GM12892 (cell line): Measurements from ENCODE around the gene PPCDC.

Experiments
- POLR2A ChIP-seq: IDR thresholded peaks from 2 replicates; pipeline ENCODE4 v1.6.1; 2011; ENCODE audit warnings: low read depth, low read length, control low read depth
- POLR2AphosphoS5 ChIP-seq: IDR thresholded peaks from 2 replicates; pipeline ENCODE4 v1.6.1; 2011; ENCODE audit warnings: low read depth, low read length, control low read depth
- TAF1 ChIP-seq: IDR thresholded peaks from 2 replicates; pipeline ENCODE4 v1.6.1; 2011; ENCODE audit warnings: low read depth, mild to moderate bottlenecking, control low read depth, low read length, borderline replicate concordance

DNA sequence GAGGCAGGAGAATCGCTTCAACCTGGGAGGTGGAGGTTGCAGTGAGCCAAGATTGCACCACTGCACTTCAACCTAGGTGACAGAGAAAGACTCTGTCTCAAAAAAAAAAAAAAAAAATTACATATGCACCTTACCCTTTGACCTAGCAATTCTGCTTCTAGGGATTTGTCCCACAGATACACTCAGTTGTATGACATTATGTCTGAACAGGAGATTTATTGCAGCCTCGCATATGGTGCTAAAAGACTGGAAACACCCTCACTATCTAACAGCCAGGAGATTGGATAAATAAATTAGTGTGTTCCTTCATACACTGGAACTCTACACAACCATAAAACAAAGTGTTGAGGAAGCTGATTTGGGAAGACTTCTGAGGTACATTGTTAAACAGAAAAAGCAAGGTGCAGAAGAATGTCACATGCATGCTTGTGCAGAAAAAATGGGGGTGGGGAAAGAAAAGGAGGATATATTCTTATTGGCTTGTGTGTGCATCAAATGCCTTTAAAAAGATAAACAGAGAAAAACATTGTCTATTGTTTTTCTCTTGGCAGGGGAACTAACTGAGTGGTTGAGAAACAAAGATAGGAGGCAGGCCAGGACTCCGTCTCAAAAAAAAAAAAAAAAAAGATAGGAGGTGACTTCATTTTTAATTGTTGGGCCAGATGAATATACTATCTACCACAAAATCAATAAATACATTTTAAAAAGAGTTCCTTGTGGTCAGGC lies 30.9 kb downstream of the PPCDC start:
- TF ChIP-seq POLR2AphosphoS5 (no peak), POLR2A (no peak), TAF1 (no peak)
